NT2/D1 (cell line): ENCODE data around the gene LMNTD2.
A peak's percentile ranks its signal among the peaks of the same experiment; 100 is the strongest.

Experiments
- DNase-seq: peaks from one replicate; pipeline ENCODE4 v3.0.0-alpha.2; 2011; ENCODE audit warnings: low read depth, low spot score
- H3K27me3 ChIP-seq: 2 replicates; pipeline ENCODE4 v1.6.0; 2011; ENCODE audit warnings: mild to moderate bottlenecking; ENCODE audit not compliant: insufficient read length, insufficient read depth
- H3K36me3 ChIP-seq: 2 replicates; pipeline ENCODE4 v1.6.1; 2011; ENCODE audit warnings: mild to moderate bottlenecking, low read length, mixed read lengths; ENCODE audit not compliant: insufficient read depth, insufficient read length
- H3K4me1 ChIP-seq: 2 replicates; pipeline ENCODE4 v1.5.1; 2011; ENCODE audit not compliant: insufficient read depth, insufficient read length
- H3K4me3 ChIP-seq: 2 replicates; pipeline ENCODE4 v1.5.1; 2011; ENCODE audit warnings: low read depth; ENCODE audit not compliant: insufficient read length
- H3K9ac ChIP-seq: 2 replicates; pipeline ENCODE4 v1.6.0; 2011; ENCODE audit warnings: low read depth; ENCODE audit not compliant: insufficient read length
- H3K9me3 ChIP-seq: 2 replicates; pipeline ENCODE4 v1.5.1; 2011; ENCODE audit warnings: mild to moderate bottlenecking, low read length; ENCODE audit not compliant: insufficient read depth
- SUZ12 ChIP-seq: IDR thresholded peaks from 2 replicates; pipeline ENCODE4 v1.6.1; 2011; ENCODE audit not compliant: insufficient read length, insufficient read depth; ENCODE audit errors: extremely low read depth
- YY1 ChIP-seq: IDR thresholded peaks from 2 replicates; pipeline ENCODE4 v1.6.1; 2011; ENCODE audit not compliant: insufficient read length, insufficient read depth
- ZNF274 ChIP-seq: IDR thresholded peaks from 2 replicates; pipeline ENCODE4 v1.6.1; 2011; ENCODE audit warnings: mild to moderate bottlenecking, low read depth, low read length

The LMNTD2 gene

DNA sequence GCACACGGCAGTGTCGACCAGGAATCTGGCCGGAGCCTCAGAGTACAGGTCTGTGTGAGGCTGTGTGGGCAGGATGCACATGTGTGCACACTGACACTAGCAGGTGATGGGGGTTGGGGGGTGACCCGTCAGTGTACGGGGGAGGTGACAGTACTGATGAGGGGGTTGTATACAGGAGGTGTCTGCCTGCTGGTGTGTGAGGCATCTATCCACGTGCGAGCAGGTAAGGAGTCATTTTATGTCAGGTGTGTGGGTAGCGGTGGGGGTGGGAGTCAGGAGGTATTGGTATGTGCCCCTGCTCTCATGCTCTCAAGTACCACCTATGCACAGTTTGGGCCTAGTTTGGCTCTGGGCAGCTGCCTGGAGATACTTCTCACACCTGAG lies 11.3 kb upstream of the LMNTD2 start:
- Histone ChIP-seq H3K4me1 (peaks cover 34% of the 10 kb centered on the region), H3K27me3 (peaks cover 32% of the 10 kb centered on the region), H3K4me3 (peak overlapping the region; percentile 3), H3K36me3 (peaks cover 8% of the 10 kb centered on the region), H3K9ac (peak overlapping the region; percentile 69), H3K9me3 (no peaks in the 10 kb centered on the region)
- DNase-seq = no peak
- TF ChIP-seq YY1 (no peak), SUZ12 (no peak), ZNF274 (no peak)

DNA sequence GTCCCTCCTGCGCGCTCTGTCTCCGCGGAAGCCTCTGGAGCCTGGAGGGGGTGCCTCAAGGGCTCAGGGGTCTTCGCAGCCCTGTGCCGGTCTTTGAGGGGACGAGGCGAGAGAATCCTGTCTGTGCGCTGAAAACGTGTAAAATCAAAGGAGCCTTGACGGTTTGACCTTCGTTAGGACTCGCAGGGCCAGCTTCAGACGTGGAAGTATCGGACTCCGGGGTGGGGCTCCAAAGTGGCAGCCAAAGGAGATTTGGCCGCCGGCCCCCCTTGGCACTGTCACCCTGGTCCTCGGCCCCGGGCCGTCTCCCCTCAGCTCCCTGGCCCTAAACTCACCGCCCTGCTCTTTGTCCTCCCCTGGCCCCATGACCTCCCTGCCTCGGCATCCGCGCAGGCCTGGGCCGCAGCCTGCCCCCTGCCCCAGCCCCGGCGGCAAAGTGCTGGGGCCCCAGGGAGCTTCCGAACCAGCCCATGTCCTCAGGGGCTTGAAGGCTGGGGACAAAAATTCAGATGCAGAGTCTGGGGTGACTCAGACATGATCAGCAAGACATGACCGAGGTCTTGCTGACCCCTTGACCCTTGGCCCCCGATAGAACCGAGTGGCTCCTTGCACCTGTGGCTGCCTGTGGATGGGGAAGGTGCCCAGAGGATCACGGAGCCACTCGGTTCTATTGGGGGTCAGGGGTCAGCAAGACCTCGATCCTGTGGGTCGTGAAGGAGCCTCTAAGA lies 8.8 kb upstream of the LMNTD2 start:
- peak overlapping the region; percentile 64 for H3K4me3 ChIP-seq
- no peak for TF ChIP-seq YY1
- no peak for TF ChIP-seq ZNF274
- TF ChIP-seq SUZ12 = no peak
- H3K9ac ChIP-seq = peak overlapping the region; percentile 91
- H3K27me3 ChIP-seq = peaks cover 19% of the 10 kb centered on the region
- H3K9me3 ChIP-seq = no peaks in the 10 kb centered on the region
- peaks cover 36% of the 10 kb centered on the region for H3K4me1 ChIP-seq
- DNase-seq = no peak
- peaks cover 15% of the 10 kb centered on the region for H3K36me3 ChIP-seq

DNA sequence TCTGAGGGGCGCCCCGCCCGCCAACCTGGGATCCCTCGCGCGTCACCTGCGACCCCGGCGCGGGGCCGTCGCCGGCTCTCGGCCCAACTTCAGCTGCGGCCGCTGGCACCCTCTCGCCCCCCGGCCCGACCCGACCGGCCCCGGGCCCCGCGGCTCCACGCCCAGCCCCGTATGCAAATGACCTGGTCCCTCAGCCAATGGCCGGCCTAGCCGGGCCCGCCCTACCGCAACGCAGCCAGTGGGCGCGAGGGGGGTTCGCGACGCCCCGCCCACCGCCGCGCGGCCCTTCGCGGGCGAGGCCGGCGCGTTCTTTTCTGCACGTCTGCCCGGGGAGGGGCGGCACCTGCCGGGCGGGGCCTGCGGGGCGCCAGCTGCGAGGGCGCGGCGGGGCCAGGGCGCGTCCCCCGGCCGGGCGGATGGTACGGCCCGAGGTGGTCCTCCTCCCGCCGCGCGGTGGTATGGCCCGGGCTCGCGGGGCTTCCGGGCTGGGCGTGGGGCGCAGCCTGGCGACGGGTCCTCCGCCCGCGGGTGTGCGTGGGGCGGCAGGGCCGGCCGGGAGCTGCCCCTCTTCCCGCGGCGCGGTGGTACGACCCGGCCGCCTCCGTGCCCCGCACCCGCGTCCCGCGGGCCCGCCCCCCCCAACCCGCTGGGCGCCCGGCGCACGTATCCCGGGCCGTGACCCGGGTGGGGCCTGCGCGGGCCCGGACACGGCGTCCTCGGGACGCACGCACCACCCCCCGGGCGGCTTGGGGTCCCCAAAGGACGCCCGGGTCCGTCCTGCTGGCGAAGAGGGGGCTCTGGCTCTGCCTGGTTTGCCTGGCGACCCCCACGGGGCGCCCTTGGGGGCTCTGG lies 8.0 kb upstream of the LMNTD2 start:
- Histone ChIP-seq H3K9ac (peak overlapping the region; percentile 91), H3K4me1 (peaks cover 44% of the 10 kb centered on the region), H3K4me3 (peak overlapping the region; percentile 64), H3K36me3 (peaks cover 23% of the 10 kb centered on the region), H3K27me3 (peaks cover 15% of the 10 kb centered on the region), H3K9me3 (no peaks in the 10 kb centered on the region)
- peak; percentile 82 for DNase-seq
- no peak for TF ChIP-seq SUZ12
- TF ChIP-seq YY1 = no peak
- no peak for TF ChIP-seq ZNF274

DNA sequence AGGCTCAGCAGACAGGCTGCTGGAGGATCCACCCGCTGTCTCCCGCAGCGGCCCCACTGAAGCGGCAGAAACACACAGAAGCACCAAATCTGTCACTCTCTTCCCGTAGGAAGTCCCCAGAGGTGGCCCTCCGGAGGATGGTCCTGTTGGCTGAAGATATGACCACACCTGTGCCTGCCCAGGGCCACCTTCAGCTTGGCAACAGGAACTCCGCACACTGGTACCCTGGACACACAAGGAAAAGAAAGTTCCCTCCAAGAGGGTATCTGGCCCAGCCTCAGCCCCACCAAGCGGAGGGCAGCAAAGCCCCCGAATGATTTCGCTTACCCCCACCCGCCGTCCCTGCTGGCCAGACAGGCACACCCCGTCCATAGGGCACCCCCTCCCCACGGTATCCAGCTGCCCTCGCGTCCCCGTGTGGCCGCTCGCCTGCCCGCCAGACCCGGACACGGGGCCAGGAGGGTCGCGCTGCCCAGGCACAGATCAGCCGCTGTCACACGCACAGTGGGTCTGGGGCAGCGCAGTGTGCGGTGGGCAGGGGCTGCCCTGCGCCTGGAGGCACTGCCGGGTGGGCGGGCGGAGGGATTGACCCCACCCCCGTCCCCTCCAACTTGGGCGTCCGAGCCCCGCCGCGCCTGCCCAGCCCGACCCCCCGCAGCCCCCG lies 7.2 kb upstream of the LMNTD2 start:
- Histone ChIP-seq H3K36me3 (peaks cover 31% of the 10 kb centered on the region), H3K4me1 (peaks cover 38% of the 10 kb centered on the region), H3K9me3 (no peaks in the 10 kb centered on the region), H3K9ac (peak overlapping the region; percentile 90), H3K27me3 (peaks cover 12% of the 10 kb centered on the region), H3K4me3 (peak overlapping the region; percentile 64)
- TF ChIP-seq SUZ12 (no peak), ZNF274 (no peak), YY1 (no peak)
- DNase-seq = no peak

DNA sequence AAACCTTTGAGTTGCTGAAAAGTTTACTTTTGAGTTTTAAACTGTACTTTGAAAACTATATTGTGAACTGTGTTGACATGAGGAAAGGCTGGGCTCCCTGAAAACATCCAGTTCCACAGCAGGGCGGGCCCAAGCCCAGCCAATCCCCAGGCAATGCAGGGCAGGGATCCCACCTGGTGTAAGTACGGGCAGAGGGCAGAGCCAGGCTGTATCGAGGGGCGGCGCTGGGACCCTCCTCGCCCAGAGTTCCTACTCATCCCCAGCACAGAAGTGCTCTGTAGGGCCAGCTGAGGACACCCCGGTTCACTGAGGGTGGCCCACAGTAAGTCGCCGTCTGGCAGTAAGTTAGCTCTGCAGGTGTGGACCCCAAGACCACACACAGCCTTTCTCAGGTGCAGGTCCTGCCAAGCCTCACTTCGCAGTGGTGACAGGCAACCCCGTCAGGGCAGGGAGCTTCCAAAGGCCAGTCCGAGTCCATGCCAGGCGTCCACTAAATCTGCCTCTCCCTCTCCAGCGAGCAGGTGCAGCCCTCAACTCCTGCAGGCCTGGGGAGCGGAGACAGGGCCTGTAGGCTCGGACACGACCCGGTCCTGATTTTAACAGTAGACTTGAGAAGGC lies 6.6 kb upstream of the LMNTD2 start:
- peak overlapping the region; percentile 64 for H3K4me3 ChIP-seq

DNA sequence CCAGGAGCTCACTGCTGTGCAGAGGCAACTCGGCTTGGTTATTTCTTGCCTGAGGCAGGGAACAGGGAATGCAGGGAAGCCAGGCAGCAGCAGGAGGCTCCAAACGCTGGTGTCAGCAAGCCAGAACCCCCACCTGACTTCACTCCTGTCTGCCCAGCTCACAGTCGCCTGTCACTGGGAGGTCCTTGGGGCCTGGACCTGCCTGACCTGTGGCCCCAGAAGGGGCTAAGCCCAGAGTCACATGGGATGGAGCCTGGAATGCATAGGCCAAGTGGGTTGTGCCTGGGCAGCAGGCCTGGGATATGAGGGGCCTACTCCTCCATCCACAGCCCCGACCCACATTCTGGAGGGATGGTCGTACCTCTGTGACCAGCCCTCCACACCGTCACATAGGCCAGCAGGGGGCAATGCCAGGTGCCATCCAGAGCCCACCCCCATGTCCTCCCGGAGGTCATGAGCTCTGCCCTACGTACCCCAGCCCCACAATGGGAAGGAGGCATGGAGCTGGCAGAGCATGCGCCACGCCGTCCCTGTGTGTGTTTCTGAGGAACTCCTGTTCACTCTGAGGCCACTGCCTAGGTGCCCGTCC lies 5.5 kb upstream of the LMNTD2 start:
- no peak for DNase-seq
- Histone ChIP-seq H3K4me3 (no peak overlapping the region), H3K36me3 (peaks cover 42% of the 10 kb centered on the region), H3K9me3 (no peaks in the 10 kb centered on the region), H3K9ac (peak overlapping the region; percentile 59), H3K4me1 (peaks cover 39% of the 10 kb centered on the region), H3K27me3 (peaks cover 12% of the 10 kb centered on the region)
- no peak for TF ChIP-seq YY1
- TF ChIP-seq SUZ12 = no peak
- TF ChIP-seq ZNF274 = no peak

More for the DNA sequence above, 6.6 kb upstream of the LMNTD2 start:
- H3K9me3 ChIP-seq = no peaks in the 10 kb centered on the region
- no peak for TF ChIP-seq SUZ12
- TF ChIP-seq ZNF274 = no peak
- TF ChIP-seq YY1 = no peak
- DNase-seq = no peak
- peaks cover 12% of the 10 kb centered on the region for H3K27me3 ChIP-seq
- H3K9ac ChIP-seq = peak overlapping the region; percentile 90
- H3K4me1 ChIP-seq = peaks cover 41% of the 10 kb centered on the region
- H3K36me3 ChIP-seq = peaks cover 37% of the 10 kb centered on the region
